Measurements from ENCODE around the gene SLC22A5. TPM values are rescaled to one million over a fixed set of nuclear protein-coding genes. Genes with fewer than 3 reads are reported as not detected.

SLC22A5 gene
- total RNA-seq, 1 donor from 2014 or later: 21.6 TPM

GRCh38 chr5:132325691-132326090, 43.8 kb upstream of the SLC22A5 start:
- no peaks in the 10 kb centered on the region for H3K27me3 Mint-ChIP-seq
- H3K9me3 Mint-ChIP-seq: no peaks in the 10 kb centered on the region
- H3K4me1 Mint-ChIP-seq (ENCODE audit: unreplicated experiment): peaks cover 34% of the 10 kb centered on the region
- no peak overlapping the region for H3K4me3 Mint-ChIP-seq
- H3K36me3 Mint-ChIP-seq: peaks cover 13% of the 10 kb centered on the region
- TF ChIP-seq CTCF (conservative IDR thresholded peaks at IDR 0.05): no peak
- no peak for DNase-seq (ENCODE audit: extremely low spot score, unreplicated experiment)
- no peak overlapping the region for H3K27ac Mint-ChIP-seq

- H3K36me3 Mint-ChIP-seq: peaks cover 10% of the 10 kb centered on the region
- no peaks in the 10 kb centered on the region for H3K27me3 Mint-ChIP-seq
- no peak for TF ChIP-seq CTCF (conservative IDR thresholded peaks at IDR 0.05)
- H3K4me1 Mint-ChIP-seq (ENCODE audit: unreplicated experiment): peaks cover 29% of the 10 kb centered on the region
- H3K27ac Mint-ChIP-seq: no peak overlapping the region
- H3K9me3 Mint-ChIP-seq: no peaks in the 10 kb centered on the region
- no peak for DNase-seq (ENCODE audit: extremely low spot score, unreplicated experiment)
- no peak overlapping the region for H3K4me3 Mint-ChIP-seq
Measured at GRCh38 chr5:132327252-132327955, 42.1 kb upstream of the SLC22A5 start.

DNA sequence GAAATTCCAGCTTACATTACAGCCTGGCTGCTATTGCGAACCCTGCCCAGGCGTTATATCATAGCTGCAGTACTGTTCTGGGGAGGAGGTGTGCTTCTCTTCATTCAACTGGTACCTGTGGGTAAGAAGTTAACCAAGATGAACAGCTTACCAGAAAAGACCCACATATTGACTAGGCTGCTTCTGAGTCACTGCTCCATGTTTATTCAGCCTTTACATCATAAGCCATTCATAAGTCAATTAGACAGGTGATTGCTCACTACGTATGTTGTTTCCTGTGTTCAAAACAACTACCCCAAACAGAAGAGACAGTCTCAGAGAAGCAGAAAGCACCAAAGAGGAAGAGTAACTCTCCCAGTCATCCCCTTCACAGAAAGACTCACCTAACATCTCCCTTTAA, 34.7 kb upstream of the SLC22A5 start:
- no peak for DNase-seq (ENCODE audit: extremely low spot score, unreplicated experiment)
- Mint-ChIP-seq H3K27ac (no peak overlapping the region), H3K4me1 (ENCODE audit: unreplicated experiment) (peaks cover 7% of the 10 kb centered on the region), H3K27me3 (no peaks in the 10 kb centered on the region), H3K4me3 (no peak overlapping the region), H3K36me3 (peaks cover 13% of the 10 kb centered on the region), H3K9me3 (no peaks in the 10 kb centered on the region)
- TF ChIP-seq CTCF (conservative IDR thresholded peaks at IDR 0.05): no peak

GRCh38 chr5:132335402-132335801, 34.1 kb upstream of the SLC22A5 start:
- no peak overlapping the region for H3K4me3 Mint-ChIP-seq
- H3K27ac Mint-ChIP-seq: no peak overlapping the region
- peaks cover 13% of the 10 kb centered on the region for H3K36me3 Mint-ChIP-seq
- DNase-seq (ENCODE audit: extremely low spot score, unreplicated experiment): no peak
- H3K9me3 Mint-ChIP-seq: no peaks in the 10 kb centered on the region
- no peak for TF ChIP-seq CTCF (conservative IDR thresholded peaks at IDR 0.05)
- H3K27me3 Mint-ChIP-seq: no peaks in the 10 kb centered on the region
- peaks cover 7% of the 10 kb centered on the region for H3K4me1 Mint-ChIP-seq (ENCODE audit: unreplicated experiment)

DNA sequence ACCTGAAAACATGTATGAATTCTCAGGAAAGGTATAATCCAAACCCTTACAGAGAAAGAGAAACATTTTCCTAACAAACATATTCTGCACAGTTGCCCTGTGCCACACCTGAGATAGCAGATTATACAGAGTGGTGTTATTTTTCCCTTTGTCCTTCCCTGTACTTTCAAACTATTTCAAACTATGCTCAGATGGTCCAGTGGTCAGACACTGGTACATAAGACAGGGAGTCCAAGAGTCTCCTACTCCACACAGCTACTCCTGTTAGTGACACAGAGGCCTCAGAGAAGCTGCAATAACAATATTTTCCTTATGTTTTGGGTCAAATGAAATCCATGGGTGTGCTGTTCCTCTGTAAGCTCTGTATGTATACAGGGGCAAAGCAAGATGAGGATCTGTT, 30.0 kb upstream of the SLC22A5 start:
- no peak for TF ChIP-seq CTCF (conservative IDR thresholded peaks at IDR 0.05)
- no peaks in the 10 kb centered on the region for H3K9me3 Mint-ChIP-seq
- H3K4me1 Mint-ChIP-seq (ENCODE audit: unreplicated experiment): no peaks in the 10 kb centered on the region
- H3K27ac Mint-ChIP-seq: no peak overlapping the region
- peaks cover 15% of the 10 kb centered on the region for H3K36me3 Mint-ChIP-seq
- H3K27me3 Mint-ChIP-seq: no peaks in the 10 kb centered on the region
- H3K4me3 Mint-ChIP-seq: no peak overlapping the region
- no peak for DNase-seq (ENCODE audit: extremely low spot score, unreplicated experiment)
